ENCODE data around the gene RAB21.
A peak's percentile ranks its signal among the peaks of the same experiment; 100 is the strongest.

The RAB21 gene, protein sequence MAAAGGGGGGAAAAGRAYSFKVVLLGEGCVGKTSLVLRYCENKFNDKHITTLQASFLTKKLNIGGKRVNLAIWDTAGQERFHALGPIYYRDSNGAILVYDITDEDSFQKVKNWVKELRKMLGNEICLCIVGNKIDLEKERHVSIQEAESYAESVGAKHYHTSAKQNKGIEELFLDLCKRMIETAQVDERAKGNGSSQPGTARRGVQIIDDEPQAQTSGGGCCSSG

DNA sequence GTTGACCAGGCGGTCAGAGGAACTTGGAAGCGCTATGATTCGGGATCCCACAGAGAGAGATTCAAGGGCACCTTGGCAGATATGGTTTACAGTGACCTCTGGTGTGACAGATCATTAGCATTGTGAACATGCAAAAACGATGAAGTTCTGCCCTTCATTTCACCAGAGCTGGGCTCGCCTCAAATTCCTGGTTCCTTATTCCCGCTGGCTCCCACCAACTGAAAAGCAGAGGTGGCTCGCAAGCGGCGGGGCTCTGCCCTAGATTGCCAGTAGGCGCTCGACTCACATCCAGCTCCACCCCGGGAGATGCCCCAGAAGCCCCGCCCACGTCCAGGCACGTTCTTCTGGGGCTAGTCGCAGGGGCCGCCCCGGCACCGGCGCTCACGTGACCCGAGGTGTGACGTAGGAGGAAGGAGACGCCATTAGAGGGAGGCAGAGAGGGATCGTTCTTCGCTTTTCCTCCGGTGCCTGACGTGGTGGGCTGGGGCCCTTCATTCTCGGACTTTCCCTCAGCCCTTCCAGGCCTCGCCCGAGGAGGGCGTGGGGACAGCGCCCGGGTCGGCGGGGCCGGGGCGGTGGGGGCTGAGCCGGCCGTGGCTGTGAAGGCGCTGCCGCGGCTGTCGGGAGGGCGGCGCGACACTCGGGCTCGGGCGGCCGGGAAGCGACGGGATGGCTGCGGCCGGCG is at the start of gene RAB21:
TSS of gene RAB21 (plus strand) at position 403 of the 685 bp plus-strand sequence. CDS start at position 670, 267 bp downstream.
- peak; percentile 93 for DNase-seq (ENCODE audit: low spot score)

DNA sequence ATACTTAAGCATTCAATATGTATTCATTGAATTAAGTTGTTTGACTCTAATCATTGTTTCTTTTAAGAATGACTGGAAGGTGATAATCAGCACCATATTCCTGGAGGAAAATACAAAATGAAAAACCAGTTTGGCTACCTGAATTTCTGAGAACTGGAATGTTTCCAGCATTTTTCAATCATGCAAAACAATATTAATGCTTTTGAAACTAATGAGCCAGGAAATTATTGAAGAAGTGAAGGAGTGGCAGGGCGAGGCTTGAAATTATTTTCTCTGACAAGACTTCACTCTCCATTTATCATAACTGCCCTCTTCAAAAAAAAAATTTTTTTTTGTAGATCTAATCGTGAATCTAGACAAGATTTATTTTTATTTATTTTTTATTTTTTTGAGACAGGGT is 49.7 kb upstream of the RAB21 start:
- no peak for DNase-seq (ENCODE audit: low spot score)

DNA sequence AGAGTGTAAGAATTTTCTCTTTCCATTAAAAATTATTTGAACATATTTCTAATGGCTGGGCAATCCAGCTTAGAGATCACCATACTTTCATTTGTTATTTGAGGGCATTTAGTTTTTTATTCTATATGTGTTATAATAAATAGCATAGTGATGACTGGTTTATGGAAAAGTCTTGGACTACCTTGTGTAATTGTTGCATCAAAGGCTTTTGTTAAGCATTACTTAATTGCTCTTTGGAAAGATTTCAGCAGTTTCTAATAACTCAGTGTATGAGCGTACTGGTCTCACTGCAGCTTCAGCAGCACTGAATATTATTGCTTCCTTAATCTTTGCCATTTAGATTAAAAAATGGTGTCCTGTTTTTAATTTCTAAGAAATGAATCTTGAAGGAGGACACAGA is 46.0 kb upstream of the RAB21 start:
- DNase-seq (ENCODE audit: low spot score): no peak

DNA sequence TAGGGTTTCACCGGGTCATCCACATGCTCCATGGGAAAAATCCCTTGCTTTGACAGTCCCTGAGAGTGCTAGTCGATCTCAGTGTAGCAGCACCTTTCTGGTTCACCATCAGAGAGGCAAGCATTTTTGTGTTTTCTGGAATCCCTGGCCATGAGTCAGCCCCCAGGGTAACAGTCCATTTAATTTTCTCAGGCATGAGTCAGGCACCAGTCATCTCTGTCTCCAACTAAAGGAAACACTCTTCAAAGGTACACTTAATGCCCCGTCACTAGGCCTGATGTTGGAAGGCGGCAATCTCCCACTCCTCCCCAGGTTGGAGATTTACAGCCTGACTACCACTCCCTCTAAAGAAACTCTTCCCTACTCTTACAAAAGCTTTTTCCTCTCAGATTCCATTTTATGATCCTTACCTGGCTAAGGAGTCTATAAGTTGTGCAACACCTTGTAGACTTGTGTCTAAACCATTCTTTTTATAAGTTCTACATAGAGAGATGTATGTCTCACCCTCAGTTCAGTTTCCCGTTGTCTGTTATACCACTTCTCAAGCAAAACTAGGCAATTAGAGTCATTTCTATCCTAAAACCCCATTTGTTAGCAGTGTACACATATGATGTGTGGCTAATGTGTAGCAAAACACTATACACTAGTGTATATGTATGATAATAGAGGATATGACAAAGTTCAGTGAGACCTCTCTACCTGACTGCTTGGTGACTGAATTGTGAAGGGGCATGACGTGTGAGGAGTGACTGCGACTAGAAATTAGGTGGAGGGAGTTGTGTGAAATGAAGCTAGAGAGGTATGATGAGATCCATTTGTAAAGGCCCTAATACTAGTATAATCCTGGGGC is 44.2 kb upstream of the RAB21 start:
- peak; percentile 58 for DNase-seq (ENCODE audit: low spot score)

DNA sequence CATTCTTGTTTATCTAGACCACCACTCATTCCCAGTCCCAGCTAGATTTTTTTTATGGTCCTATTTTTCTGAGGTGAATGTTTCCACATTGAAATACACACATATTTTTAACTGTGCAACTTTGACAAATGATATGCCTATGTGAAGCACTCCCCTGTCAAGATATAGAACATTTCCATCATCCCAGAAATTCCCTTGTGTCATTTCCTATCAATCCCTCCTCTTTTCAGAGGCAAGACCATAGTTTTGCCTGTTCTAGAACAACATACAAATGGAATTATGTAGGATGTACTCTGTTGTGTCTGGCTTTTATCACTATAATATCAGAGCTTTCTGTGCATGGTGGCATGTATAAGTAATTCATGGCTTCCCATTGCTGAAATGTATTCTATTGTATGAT is 36.1 kb upstream of the RAB21 start:
- no peak for DNase-seq (ENCODE audit: low spot score)

DNA sequence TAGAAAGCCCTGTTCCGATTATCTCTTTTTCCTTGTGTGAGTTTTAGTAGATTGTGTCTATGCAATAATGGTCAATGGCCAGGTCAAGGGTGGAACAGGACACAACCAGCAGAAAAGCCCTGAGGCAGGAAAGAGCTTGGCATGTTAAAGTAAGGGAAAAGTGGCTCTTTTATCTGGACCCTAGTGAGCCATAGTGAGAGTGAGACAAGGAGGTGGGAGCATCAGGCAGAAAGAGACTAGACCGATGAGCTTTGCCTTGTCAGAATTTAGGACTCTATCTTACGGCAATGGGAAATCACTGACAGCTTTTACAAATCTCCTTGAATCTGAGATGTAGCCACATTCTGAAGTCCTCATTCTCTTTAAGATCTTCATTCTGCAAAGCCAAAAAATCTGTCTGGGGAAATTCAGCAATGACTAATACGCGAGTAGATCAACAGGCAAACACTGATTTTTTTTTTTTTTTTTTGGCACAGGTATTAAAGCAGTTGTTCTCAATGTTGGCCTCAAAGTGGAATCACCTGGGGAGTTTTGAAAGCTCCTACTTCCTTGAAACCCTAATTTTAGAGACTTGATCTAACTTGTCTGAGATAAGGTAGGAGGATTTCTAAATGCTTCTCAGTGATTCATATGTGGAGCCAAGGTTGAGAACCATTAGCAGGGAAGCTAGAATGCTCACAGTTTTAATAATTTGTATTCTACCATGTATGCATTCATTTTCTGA is 34.9 kb upstream of the RAB21 start:
- DNase-seq (ENCODE audit: low spot score): no peak

DNA sequence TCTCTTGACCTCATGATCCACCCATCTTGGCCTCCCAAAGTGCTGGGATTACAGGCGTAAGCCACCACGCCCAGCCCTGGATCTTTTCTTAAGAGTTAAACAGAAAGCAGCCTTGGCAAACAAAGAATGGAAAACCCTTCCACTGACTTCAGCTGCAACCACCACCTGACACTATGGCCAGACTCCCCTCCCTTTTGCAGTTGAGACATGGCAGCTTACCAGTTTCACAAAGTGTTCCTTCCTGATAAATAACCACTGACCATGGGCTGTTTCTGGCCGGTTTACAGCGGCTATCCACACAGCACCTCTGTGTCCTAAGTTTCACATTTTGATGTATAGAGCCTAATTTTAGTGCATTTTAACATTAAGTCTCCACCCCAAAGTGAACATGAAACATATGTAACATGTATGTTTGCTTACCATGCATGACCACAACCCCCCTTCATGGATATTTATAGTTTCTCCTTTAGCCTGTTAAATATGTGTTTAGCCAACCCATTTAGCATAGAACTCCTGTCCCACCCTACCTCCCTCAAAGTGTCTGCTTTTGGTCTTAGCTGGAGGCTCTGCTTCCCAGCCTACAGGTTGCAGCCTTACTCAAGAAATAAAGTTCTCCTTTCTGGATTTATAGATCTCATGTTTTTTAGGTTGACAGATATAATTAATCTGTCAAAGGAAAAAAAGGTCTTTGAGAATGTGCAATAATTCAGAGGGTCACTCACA is 32.7 kb upstream of the RAB21 start:
- DNase-seq (ENCODE audit: low spot score): no peak

DNA sequence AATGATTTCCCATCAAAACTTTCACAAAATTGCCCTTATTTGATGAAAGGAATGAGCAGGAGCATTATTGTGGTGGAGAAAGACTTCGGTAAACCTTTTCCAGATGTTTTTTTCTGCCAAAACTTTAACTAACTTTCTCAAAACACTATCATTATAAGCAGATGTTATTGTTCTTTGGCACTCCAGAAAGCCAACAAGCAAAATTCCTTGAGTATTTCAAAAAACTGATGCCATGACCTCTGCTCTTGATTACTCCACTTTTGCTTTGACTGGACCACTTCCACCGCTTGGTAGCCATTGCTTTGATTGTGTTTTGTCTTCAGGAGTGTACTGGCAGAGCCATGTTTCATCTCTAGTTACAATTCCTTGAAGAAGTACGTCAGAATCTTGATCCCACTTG is 29.7 kb upstream of the RAB21 start:
- DNase-seq (ENCODE audit: low spot score): no peak

DNA sequence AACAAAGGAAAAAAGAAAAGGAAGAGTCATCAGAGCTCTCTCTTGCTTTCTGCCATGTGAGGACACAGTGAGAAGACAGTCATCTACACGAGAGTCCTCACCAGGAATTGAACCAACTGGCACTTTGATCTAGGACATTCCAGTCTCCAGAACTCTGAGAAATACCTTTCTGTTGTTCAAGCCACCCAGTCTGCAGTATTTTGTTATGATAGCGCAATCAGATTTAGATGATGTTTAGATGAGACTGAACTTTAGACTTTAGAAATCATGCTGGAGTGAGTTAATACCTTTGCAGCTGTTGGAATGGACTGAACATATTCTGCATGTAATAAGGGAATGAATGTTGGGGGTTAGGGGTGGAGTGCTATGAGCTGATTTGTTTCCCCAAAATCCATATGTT is 28.1 kb upstream of the RAB21 start:
- DNase-seq (ENCODE audit: low spot score): no peak

DNA sequence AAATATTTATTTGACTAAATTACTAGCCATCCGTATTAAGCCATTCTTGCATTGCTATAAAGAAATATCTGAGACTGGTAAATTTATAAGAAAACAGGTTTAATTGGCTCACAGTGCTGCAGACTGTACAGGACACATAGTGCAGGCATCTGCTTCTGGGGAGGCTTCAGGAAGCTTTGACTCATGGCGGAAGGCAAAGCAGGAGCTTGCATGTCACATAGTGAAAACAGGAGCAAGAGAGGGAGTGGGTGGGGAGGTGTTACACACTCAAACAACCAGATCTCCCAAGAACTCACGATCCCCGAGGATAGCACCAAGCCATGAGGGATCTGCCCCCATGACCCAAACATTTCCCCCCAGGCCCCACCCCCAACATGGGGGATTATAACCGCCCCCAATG is 26.7 kb upstream of the RAB21 start:
- no peak for DNase-seq (ENCODE audit: low spot score)

DNA sequence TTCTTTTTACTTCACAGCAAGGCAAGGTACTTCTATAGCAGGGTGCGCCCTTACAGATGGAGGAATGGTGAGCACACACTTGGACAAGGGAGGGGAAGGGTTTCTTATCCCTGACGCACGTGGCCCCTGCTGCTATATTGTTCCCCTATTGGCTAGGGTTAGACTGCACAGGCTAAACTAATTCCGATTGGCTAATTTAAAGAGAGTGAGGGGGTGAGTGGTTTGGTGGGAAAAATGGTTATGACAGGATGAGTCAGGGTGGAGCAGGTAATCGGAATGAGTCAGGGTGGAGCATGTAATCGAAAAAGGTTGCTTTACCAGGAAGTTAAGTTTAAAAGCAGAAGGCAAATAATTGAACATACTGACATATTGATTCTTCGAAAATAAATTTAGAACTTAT is 23.7 kb upstream of the RAB21 start:
- no peak for DNase-seq (ENCODE audit: low spot score)

DNA sequence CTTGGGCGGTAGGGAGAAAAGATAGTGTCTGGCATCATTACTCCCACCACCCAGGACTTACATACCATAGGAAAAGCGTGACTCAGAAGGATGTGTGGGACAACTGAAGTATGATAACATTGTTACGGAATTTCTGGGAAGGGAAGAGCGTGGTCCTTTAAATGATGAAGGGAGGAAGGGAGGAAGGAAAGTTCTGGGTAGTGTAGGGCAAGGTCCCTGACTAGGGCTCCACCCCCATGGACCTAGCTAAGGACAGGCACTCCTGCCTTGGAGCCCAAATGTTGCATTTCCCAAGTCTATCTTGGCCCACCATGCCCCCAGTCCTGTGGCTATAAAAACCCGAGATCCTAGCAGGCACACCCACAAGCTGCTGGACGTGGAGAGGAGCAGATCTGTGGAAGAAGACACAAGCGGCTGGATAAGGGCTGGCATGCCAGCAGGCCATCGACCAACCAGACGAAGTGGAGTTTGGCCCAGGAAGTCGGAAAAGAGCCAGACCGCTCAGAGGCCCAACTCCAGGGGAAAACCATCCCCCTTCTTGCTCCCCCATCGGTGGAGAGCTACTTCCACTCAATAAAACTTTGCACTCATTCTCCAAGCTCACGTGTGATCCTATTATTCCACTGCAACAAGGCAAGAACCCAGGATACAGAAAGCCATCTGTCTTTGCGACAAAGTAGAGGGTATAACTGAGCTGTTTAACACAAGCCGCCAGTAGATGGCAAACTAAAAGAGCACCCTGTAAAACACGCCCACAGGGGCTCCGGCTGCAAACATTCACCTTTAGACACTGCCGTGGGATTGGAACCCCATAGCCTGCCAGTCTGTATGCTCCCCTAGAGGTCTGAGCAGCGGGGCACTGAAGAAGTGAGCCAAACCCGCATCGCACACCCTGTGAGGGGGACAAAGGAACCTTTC is 23.0 kb upstream of the RAB21 start:
- no peak for DNase-seq (ENCODE audit: low spot score)

DNA sequence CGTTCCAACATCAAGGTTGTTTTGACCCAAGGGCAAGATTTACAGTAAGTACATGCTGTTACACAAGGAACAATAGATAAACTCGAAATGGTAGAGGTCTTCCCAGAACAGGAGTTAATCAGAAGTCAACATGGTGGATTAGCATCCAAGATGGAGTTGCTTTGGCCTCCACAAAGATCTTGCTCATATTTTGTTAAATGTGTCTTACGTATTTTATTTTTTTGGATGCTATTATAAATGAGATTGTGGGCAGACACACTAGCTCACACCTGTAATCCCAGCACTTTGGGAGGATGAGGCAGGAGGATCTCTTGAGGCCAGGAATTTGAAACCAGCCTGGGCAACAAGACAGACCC is 22.3 kb upstream of the RAB21 start:
- DNase-seq (ENCODE audit: low spot score): no peak

DNA sequence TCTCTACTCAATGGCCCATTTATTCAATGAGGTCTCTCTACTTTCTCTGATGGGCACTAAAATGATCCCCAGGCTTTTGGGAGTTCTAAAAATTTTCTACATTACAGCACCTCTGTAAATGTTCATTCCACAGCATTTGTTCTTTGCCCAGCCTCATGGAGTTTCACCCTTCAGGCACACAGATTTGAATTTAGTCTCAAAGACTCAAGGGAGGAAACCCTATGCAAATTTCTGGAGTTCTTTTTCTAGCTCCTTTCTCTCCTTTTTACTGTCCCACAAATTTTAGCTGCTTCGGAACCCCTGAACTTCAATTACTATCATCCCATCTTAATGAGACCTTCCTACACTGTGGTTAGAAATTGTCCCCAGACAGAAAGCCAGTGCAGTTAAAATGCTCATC is 17.5 kb upstream of the RAB21 start:
- DNase-seq (ENCODE audit: low spot score): no peak

DNA sequence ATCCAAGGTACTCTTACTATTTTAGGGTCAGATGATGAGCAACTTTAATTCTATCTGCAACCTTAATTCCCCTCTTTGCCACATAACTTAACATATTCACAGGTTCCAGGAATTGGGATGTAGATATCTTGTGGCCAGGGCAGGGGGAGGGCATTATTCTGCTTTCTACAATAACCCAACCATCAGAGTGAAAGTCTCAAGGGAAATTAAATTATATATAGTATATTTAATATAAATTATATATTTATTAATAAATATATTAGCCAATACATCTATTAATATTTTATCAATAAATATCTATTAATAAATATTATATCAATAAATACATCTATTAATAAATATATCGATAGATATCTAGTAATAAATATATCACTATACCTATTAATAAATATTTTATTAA is 11.7 kb upstream of the RAB21 start:
- DNase-seq (ENCODE audit: low spot score): no peak

DNA sequence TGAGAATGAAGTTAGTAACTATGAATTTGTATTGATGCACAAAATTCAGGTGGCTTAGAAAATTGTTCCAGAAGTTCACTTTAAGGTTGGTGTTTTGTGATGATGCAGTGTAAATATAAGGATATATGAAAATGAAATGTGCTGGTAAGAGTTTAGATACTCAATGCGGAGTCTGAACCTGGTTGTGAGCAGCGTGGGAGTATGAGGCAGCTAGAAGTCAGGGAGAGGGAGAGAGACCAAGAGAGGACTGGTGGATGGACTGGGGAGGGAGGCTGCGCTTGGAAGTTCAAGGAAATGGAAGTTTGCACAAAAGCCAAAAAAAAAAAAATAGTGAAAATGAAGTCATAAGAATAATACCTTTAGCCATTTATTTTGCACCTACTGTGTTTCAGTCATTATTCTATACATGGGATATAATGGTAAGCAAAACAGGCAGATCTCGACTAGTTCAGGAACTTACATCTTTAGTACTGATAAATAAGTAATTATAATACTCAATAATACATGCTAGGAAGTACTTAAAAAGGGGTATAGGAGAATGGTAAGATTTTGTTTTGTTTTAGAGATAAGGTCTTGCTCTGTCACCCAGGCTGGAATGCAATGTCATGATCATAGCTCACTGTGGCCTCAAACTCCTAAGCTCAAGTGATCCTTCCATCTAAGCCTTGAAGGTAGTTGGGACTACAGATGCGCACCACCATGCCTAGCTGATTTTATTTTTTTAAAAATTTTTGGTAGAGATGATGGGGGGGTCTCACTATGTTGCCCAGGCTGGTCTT is 10.0 kb upstream of the RAB21 start:
- DNase-seq (ENCODE audit: low spot score): no peak

DNA sequence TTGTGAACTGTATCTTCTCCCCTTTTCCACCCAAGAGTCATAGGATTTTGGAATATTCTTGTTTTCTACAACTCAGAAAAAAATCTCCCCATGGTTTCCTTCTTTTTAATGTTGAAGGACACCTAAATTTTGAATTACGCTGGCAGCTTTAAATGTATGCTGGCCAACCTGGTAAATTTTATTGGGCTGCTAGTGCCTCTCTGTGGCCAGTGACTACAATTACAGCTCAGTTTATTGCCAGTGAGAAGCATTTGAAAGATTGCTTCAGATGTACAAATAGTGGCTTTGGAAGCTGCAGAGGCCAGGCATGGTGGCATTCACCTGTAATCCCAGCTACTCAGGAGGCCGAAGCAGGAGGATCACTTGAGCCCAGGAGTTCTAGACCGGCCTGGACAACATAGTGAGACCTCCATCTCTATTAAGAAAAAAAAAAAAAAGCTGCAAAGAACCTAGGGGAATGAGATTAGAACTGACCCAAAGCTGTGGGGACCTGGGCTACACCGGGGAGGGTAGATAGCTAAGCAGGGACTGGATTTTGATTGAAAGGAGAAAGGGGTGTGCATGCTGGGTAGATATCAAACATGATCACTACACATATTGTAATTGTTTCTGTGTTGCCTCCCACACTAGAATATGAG is 7.6 kb upstream of the RAB21 start:
- peak; percentile 37 for DNase-seq (ENCODE audit: low spot score)

DNA sequence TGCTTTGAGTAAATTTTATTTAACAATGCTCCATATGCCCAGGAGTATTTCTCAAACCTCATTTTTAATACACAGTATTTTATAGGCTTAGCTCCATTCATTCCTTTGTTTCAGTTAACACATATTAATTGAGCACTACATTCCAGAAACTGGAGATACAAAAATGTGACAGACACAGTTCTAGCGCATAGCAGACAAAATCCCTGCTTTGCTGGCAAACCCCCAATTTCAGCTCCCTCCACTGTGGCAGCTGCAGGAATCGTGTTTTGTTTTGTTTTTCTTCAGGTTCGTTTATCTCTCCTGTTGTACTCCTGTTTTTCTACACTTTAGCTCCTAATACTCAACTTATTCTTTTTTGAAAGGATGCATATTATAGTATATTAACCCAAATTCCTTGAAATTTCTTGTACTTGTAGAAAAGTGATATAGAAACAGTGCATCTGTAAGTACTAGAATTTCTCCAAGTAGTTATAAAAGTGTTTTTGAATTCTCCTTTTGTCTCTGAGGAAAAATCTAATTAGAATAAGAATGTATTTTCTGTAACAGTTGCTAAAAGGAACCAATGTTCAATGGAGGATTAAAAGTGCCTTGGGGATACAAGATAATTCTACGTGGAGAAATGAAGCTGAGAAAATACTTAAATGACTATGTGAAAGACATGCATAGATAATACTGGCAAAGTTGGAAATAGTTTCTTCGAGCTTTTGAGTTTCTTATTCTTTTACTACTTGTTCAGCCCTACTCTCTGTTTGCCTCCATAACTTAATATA is 6.4 kb upstream of the RAB21 start:
- DNase-seq (ENCODE audit: low spot score): no peak

DNA sequence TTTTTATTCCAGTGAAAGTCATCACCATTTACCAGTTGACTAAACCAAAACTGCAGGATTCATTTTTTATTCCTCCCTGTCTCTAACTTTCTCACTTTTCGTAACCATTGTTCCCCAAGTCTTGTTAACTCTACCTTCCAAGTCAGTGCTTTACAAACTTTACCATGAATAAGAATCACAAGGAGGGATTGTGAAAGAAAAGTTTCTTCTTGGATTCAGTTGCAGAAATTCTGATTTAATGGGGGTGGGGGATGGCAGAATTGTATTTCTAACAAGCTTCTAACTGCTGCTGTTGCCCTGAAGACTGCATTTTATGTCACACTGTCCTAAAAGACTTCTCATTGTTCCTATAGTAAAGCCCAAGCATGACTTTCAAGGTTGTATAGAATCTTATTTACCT is 5.0 kb upstream of the RAB21 start:
- DNase-seq (ENCODE audit: low spot score): no peak
